Measurements from ENCODE around the gene RAB33B. TPM values are rescaled to one million over a fixed set of nuclear protein-coding genes. Genes with fewer than 3 reads are reported as not detected.

RAB33B gene
- total RNA-seq, 1 experiment from 2014 or later: 5.7 TPM

DNA sequence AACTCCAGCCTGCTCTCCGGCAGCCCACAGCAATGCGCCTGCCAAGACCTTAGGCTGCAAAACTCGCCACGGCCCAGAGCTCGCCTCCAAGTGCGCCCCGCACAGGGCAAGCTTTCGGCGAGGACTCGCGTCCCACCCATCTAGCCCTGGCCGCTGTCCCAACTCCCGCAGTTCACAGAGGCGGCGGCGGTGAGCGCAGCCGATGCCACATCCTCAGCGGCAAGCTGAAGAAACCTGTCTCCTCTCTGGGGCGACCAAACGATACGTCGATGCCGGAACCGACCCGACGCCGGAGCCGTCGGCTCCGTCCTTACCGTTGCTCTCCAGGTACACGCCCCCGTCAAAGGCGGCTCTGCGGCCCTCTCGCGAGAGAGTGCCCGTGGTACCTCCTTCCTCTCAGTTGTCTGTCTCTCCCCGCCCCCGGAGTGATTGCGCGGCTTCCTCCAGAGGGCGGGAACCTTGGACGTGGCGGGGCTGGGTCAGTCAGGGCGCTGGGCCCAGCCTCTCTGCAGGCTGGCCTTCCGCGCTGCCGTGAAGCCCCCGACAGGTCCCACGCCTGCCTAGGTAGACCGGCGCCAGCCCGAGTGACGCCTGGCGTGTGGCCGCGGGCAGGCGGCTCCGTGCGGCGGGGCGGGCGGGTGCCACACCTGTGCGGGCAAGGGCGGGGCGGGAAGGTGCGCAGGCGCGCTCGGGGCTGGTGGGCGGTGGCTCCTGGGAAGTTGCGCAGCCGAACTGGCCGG is 380 bp upstream of the RAB33B start (continued):
- no peak for TF ChIP-seq SOX15 (CRISPR knock-in tag; IDR thresholded peaks at IDR 0.05)
- no peak for TF ChIP-seq ZNF671 (CRISPR knock-in tag; IDR thresholded peaks at IDR 0.05)
- TF ChIP-seq, protein P1, sequence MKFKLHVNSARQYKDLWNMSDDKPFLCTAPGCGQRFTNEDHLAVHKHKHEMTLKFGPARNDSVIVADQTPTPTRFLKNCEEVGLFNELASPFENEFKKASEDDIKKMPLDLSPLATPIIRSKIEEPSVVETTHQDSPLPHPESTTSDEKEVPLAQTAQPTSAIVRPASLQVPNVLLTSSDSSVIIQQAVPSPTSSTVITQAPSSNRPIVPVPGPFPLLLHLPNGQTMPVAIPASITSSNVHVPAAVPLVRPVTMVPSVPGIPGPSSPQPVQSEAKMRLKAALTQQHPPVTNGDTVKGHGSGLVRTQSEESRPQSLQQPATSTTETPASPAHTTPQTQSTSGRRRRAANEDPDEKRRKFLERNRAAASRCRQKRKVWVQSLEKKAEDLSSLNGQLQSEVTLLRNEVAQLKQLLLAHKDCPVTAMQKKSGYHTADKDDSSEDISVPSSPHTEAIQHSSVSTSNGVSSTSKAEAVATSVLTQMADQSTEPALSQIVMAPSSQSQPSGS (CRISPR knock-in tag; IDR thresholded peaks at IDR 0.05; ENCODE audit: borderline replicate concordance, low read depth): no peak
- 0 out of 2 replicates have a peak, but pooled peaks have one; percentile 11 for TF ChIP-seq TCF7 (CRISPR knock-in tag; IDR thresholded peaks at IDR 0.05; ENCODE audit: low read depth)
- TF ChIP-seq, protein P2, sequence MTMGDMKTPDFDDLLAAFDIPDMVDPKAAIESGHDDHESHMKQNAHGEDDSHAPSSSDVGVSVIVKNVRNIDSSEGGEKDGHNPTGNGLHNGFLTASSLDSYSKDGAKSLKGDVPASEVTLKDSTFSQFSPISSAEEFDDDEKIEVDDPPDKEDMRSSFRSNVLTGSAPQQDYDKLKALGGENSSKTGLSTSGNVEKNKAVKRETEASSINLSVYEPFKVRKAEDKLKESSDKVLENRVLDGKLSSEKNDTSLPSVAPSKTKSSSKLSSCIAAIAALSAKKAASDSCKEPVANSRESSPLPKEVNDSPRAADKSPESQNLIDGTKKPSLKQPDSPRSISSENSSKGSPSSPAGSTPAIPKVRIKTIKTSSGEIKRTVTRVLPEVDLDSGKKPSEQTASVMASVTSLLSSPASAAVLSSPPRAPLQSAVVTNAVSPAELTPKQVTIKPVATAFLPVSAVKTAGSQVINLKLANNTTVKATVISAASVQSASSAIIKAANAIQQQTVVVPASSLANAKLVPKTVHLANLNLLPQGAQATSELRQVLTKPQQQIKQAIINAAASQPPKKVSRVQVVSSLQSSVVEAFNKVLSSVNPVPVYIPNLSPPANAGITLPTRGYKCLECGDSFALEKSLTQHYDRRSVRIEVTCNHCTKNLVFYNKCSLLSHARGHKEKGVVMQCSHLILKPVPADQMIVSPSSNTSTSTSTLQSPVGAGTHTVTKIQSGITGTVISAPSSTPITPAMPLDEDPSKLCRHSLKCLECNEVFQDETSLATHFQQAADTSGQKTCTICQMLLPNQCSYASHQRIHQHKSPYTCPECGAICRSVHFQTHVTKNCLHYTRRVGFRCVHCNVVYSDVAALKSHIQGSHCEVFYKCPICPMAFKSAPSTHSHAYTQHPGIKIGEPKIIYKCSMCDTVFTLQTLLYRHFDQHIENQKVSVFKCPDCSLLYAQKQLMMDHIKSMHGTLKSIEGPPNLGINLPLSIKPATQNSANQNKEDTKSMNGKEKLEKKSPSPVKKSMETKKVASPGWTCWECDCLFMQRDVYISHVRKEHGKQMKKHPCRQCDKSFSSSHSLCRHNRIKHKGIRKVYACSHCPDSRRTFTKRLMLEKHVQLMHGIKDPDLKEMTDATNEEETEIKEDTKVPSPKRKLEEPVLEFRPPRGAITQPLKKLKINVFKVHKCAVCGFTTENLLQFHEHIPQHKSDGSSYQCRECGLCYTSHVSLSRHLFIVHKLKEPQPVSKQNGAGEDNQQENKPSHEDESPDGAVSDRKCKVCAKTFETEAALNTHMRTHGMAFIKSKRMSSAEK (CRISPR knock-in tag; IDR thresholded peaks at IDR 0.05; ENCODE audit: borderline replicate concordance): no peak
- TF ChIP-seq, protein P3, sequence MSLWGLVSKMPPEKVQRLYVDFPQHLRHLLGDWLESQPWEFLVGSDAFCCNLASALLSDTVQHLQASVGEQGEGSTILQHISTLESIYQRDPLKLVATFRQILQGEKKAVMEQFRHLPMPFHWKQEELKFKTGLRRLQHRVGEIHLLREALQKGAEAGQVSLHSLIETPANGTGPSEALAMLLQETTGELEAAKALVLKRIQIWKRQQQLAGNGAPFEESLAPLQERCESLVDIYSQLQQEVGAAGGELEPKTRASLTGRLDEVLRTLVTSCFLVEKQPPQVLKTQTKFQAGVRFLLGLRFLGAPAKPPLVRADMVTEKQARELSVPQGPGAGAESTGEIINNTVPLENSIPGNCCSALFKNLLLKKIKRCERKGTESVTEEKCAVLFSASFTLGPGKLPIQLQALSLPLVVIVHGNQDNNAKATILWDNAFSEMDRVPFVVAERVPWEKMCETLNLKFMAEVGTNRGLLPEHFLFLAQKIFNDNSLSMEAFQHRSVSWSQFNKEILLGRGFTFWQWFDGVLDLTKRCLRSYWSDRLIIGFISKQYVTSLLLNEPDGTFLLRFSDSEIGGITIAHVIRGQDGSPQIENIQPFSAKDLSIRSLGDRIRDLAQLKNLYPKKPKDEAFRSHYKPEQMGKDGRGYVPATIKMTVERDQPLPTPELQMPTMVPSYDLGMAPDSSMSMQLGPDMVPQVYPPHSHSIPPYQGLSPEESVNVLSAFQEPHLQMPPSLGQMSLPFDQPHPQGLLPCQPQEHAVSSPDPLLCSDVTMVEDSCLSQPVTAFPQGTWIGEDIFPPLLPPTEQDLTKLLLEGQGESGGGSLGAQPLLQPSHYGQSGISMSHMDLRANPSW (CRISPR knock-in tag; conservative IDR thresholded peaks at IDR 0.05; ENCODE audit: low read depth): no peak
- 0 out of 2 replicates have a peak, but pooled peaks have one; percentile 22 for TF ChIP-seq TP53 (CRISPR knock-in tag; IDR thresholded peaks at IDR 0.05)
- TF ChIP-seq PRRX2 (CRISPR knock-in tag; IDR thresholded peaks at IDR 0.05): no peak
- TF ChIP-seq, protein P4, sequence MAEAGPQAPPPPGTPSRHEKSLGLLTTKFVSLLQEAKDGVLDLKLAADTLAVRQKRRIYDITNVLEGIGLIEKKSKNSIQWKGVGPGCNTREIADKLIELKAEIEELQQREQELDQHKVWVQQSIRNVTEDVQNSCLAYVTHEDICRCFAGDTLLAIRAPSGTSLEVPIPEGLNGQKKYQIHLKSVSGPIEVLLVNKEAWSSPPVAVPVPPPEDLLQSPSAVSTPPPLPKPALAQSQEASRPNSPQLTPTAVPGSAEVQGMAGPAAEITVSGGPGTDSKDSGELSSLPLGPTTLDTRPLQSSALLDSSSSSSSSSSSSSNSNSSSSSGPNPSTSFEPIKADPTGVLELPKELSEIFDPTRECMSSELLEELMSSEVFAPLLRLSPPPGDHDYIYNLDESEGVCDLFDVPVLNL (CRISPR knock-in tag; IDR thresholded peaks at IDR 0.05; ENCODE audit: borderline replicate concordance, low read depth): peak; percentile 16; the same call in 1 of the 2 replicates
- TF ChIP-seq GTF2I (CRISPR knock-in tag; conservative IDR thresholded peaks at IDR 0.05): 0 out of 2 replicates have a peak, but pooled peaks have one; percentile 4
- TF ChIP-seq NR3C1 (CRISPR knock-in tag; conservative IDR thresholded peaks at IDR 0.05; ENCODE audit: low read depth): 0 out of 2 replicates have a peak, but pooled peaks have one; percentile 68
- TF ChIP-seq RORB (CRISPR knock-in tag; IDR thresholded peaks at IDR 0.05): no peak
- TF ChIP-seq FOXJ3 (CRISPR knock-in tag; IDR thresholded peaks at IDR 0.05; ENCODE audit: borderline replicate concordance): no peak
- TF ChIP-seq, protein P5, sequence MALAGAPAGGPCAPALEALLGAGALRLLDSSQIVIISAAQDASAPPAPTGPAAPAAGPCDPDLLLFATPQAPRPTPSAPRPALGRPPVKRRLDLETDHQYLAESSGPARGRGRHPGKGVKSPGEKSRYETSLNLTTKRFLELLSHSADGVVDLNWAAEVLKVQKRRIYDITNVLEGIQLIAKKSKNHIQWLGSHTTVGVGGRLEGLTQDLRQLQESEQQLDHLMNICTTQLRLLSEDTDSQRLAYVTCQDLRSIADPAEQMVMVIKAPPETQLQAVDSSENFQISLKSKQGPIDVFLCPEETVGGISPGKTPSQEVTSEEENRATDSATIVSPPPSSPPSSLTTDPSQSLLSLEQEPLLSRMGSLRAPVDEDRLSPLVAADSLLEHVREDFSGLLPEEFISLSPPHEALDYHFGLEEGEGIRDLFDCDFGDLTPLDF (CRISPR knock-in tag; IDR thresholded peaks at IDR 0.05): 0 out of 2 replicates have a peak, but pooled peaks have one; percentile 66
- TF ChIP-seq NR2C2 (CRISPR knock-in tag; IDR thresholded peaks at IDR 0.05): no peak
- TF ChIP-seq ZNF219 (CRISPR knock-in tag; IDR thresholded peaks at IDR 0.05; ENCODE audit: borderline replicate concordance): no peak
- TF ChIP-seq, protein P6, sequence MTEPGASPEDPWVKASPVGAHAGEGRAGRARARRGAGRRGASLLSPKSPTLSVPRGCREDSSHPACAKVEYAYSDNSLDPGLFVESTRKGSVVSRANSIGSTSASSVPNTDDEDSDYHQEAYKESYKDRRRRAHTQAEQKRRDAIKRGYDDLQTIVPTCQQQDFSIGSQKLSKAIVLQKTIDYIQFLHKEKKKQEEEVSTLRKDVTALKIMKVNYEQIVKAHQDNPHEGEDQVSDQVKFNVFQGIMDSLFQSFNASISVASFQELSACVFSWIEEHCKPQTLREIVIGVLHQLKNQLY (CRISPR knock-in tag; IDR thresholded peaks at IDR 0.05): no peak
- no peak for TF ChIP-seq EMX1 (CRISPR knock-in tag; IDR thresholded peaks at IDR 0.05)
- no peak for TF ChIP-seq JAZF1 (CRISPR knock-in tag; IDR thresholded peaks at IDR 0.05)
